Measurements from ENCODE around the gene GRM8.

The GRM8 gene

DNA sequence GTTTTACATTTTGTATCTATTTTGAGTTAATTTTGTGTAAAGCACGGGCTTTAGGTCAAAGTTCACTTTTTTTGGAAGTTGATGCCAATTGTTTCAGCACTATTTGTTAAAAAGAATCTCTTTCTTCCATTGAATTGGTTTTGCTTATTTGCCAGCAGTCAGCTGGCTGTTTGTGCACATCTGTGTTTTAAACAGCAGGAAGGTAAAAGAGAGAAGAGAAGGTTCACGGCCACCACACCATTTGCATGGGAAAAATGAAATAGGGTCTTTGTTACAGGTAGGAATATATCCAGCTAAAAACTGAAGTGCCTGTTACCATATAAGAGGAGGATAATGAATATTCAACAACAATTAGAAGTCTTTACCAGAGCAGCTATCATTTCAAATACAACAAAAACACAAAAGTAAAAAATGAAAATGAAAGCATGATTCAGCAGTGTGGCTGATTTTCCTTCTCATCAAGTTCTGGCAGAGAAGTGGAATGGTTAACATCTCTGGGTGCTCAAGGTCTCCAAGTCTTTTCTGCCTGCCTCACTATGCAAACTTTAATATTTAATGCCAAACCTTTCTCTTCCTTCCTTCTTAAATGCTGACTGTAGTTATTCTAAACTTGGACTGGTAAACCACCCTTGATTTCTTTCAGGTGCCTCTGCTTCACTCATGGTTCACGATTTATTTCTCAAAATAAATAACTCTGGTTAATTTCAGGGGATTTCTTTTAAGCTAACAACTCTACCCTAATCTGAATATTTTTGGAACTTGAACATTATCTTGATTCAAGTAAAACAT, 841.5 kb downstream of the GRM8 start:
- no peak for FAIRE-seq
- no peak for DNase-seq (ENCODE audit: insufficient read length, low spot score)

DNA sequence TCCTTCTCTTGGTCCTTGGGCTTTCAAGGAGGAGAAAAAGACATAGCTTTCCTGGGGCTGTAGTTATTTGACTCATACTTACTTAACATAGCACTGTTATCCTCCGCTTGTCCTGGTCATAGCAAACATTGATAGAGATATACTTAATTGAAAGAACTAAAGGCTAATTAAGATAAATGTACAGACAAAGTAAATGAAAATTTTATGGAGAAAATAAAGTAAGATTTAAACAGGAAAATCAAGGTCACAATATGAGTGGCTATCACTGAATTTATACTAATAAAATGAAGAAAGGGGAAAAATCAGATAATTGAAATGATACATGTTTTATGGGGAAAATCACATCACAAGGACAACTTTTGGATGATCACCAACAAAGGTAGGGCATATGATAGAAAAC, 849.7 kb downstream of the GRM8 start:
- FAIRE-seq, result no peak
- no peak for DNase-seq (ENCODE audit: insufficient read length, low spot score)

DNA sequence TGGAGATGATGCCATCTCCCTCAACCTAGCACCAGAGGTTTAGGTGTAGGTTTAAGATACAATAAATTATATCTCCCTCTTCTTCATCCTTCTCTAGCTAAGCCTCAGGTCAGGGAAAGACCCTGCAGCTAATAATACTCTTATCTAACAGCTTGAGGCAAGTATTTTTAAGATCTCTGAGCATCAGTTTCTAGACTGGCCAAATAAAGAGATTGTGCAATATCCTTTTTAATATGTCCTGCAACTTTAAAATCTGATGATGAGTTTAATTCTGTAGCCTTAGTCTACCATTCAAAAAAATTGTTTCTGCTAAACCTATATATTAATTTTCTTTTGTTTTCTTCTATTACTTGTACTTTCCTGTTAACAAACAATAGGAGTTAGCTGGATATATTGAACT, 850.8 kb downstream of the GRM8 start:
- FAIRE-seq, result no peak
- no peak for DNase-seq (ENCODE audit: insufficient read length, low spot score)

DNA sequence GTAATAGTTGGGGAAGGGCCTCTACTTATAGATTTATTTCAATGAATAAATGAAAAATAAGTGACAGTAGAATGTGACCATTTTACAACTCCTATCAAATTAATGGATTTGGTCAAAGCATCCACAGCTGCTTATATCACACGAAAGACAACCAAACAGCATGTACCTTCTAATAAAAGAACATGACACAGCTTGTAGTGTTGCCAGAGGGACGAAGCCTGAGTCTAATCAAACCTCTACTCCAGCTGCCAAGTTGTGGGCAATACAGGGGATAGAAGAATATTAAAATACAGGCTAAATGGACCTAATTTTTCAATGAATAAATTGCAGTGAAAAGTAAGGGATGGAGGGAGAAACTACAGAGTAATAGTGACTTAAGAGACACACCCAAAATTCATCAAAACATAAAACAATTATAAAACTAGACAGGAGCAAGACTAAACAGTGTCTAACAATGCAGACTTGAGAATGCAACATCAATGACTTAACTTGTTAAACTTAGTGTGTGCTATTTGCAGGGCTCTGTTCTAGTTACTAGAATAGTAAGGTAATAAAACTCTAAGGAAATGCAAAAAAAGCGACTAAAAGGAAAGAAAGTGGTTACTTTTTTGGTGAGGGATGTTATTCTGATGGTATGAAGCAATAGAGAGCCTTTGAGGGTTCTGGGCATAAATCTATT, 853.8 kb downstream of the GRM8 start:
- FAIRE-seq (no peak), DNase-seq (ENCODE audit: insufficient read length, low spot score) (no peak)

DNA sequence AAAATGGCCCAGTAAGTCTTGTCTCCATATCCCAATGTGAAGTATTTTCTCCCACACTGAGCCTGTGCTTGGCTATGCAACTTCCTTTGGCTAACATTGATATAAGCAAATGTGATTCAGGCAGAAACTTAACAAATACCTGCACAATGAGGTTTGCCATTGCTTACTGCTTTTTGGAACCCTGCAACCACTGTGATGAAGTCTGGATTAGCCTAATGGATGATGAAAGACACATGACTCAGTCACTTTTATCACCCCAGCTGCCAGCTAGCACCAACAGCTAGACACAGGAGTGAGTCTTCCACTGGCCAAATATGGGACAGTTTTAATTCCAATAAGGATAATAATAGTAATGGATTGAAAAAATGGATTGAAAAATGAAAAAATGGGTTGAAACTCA, 854.5 kb downstream of the GRM8 start:
- FAIRE-seq (no peak), DNase-seq (ENCODE audit: insufficient read length, low spot score) (no peak)

DNA sequence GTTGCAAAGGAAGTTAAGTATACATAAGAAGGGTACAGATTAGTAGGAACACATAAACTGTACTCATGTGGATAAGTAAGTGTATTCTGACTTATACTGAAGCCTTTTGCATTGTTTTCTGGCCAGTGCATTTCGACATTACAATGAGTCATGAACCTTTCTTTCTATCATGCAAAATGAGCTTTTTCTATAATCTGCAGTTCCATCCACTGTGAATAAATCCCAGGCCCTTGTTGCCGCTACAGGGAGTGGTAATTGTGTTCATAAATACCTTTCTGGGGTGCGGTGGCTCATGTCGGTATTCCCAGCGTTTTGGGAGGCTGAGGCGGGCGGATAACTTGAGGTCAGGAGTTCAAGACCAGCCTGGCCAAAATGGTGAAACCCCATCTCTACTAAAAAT, 858.3 kb downstream of the GRM8 start:
- FAIRE-seq (no peak), DNase-seq (ENCODE audit: insufficient read length, low spot score) (no peak)
